COLO829 (cell line): ENCODE measurements around the gene MARCHF2.

Source experiments
- DNase-seq: peaks from one replicate; pipeline ENCODE4 v3.0.0; 2012; ENCODE audit warnings: low spot score

Gene MARCHF2

GRCh38 chr19:8481201-8481600, 68.1 kb downstream of the MARCHF2 start:
- DNase-seq: no peak

- no peak for DNase-seq
Measured at GRCh38 chr19:8481616-8482015, 68.5 kb downstream of the MARCHF2 start.

GRCh38 chr19:8482696-8483095, 69.6 kb downstream of the MARCHF2 start:
- no peak for DNase-seq

- no peak for DNase-seq
Measured at GRCh38 chr19:8483165-8483564, 70.1 kb downstream of the MARCHF2 start.

- DNase-seq: no peak
Measured at GRCh38 chr19:8484331-8484894, 71.3 kb downstream of the MARCHF2 start.

GRCh38 chr19:8485561-8486371, 72.7 kb downstream of the MARCHF2 start:
- DNase-seq: no peak

GRCh38 chr19:8486661-8487136, 73.6 kb downstream of the MARCHF2 start:
- no peak for DNase-seq

GRCh38 chr19:8487137-8487851, 74.2 kb downstream of the MARCHF2 start:
- no peak for DNase-seq

- DNase-seq: no peak
Measured at GRCh38 chr19:8488365-8488764, 75.3 kb downstream of the MARCHF2 start.
